Fibroblast of pulmonary artery (primary cell): ENCODE results near the gene ORM2.
"Not testable (repeated sequence)": the region's sequence is repeated elsewhere in the genome, so short reads cannot be mapped to it uniquely, and the experiment has no call there.

Source experiments
- DNase-seq: peaks from one replicate; pipeline ENCODE4 v3.0.0-alpha.2; 2010; ENCODE audit warnings: low read depth
- H3K4me3 ChIP-seq: replicated peaks from 2 replicates; pipeline ENCODE4 v1.5.1; 2011; ENCODE audit warnings: low read depth, mild to moderate bottlenecking, control low read depth, low read length, moderate library complexity
- TF ChIP-seq, protein P1 (sequence below): IDR thresholded peaks from 2 replicates; pipeline ENCODE4 v1.5.1; 2011; ENCODE audit warnings: mild to moderate bottlenecking, control low read depth, low read length, inconsistent platforms; ENCODE audit errors: missing control alignments

Gene ORM2

GRCh38 chr9:114329625-114330022, at the start of gene ORM2:
Gene ORM2 (plus strand): TSS chr9:114329869. CDS start chr9:114329905, 36 bp downstream.
- not testable (repeated sequence) for DNase-seq, H3K4me3 ChIP-seq

- H3K4me3 ChIP-seq: no peak overlapping the region
- no peak for DNase-seq
- TF ChIP-seq, protein P1, sequence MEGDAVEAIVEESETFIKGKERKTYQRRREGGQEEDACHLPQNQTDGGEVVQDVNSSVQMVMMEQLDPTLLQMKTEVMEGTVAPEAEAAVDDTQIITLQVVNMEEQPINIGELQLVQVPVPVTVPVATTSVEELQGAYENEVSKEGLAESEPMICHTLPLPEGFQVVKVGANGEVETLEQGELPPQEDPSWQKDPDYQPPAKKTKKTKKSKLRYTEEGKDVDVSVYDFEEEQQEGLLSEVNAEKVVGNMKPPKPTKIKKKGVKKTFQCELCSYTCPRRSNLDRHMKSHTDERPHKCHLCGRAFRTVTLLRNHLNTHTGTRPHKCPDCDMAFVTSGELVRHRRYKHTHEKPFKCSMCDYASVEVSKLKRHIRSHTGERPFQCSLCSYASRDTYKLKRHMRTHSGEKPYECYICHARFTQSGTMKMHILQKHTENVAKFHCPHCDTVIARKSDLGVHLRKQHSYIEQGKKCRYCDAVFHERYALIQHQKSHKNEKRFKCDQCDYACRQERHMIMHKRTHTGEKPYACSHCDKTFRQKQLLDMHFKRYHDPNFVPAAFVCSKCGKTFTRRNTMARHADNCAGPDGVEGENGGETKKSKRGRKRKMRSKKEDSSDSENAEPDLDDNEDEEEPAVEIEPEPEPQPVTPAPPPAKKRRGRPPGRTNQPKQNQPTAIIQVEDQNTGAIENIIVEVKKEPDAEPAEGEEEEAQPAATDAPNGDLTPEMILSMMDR: no peak
These were observed 48.8 kb upstream of the ORM2 start for GRCh38 chr9:114280636-114281472.

- TF ChIP-seq, protein P1: no peak
- peak; percentile 31 for DNase-seq
- no peak overlapping the region for H3K4me3 ChIP-seq
These were observed 48.1 kb upstream of the ORM2 start for GRCh38 chr9:114281473-114282103.

DNA sequence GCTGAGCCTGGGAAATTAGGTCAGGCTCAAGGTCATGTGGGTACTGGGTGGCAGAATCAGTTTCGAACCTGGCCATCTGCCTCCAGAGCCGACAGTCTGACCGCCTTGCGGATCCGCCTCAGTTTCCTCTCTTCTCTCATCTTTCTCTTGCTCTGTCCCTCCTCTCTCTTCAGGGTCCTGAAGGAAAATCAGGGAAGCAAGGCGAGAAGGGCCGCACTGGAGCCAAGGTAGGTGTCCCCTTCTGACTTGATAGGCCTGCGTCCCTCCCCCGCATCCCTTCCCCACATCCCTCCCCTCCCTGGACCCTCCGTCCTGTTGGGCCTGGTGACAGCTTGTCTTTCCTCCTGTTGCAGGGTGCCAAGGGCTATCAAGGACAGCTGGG, 47.6 kb upstream of the ORM2 start:
- no peak overlapping the region for H3K4me3 ChIP-seq
- DNase-seq: no peak
- TF ChIP-seq, protein P1: no peak

DNA sequence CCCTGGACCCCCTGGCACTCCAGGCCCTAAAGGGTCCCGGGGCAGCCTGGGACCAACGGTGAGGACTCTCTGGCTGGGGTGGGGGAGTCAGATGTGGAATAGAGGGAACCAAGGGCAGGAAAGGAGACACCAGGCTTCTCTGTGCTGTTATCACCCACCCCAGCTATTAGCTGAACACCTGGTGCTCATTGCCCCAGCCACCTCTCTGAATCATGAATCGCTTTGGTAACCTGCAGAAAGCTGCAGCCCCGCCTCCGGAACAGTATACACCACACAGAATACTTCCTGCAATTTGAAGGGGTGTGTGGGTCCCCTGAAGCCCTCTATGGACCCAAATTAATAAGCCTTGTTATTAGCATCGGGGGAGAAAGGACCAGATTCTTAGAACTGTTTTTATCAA, 47.2 kb upstream of the ORM2 start:
- TF ChIP-seq, protein P1: no peak
- DNase-seq: no peak
- no peak overlapping the region for H3K4me3 ChIP-seq

GRCh38 chr9:114282926-114283325, 46.7 kb upstream of the ORM2 start:
- TF ChIP-seq, protein P1: no peak
- DNase-seq: peak; percentile 68
- H3K4me3 ChIP-seq: no peak overlapping the region

DNA sequence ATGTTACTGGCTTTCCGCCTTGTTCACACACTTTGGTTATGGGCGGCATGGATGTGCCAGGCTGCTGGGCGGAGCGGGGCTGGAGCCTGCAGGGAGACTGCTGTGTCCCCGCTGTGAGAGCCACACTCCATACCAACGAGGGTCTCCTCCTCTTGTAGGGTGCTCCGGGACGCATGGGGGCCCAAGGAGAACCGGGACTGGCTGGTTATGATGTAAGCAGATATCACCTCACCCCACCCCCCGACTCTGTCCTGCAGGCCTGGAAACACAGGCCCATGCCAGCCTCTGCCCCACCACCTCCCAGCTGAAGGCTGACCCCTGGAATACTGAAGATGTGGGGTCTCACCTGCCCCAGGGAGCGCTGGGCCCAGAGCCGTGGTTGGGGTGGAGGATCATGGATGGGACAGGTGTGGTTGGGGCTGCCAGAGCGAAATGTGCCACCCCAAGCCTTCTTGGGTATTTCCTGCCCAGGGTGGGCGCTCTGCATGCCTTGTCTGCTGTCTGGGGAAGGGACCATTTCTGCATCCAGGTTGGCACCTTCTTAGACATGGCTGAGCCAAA, 46.0 kb upstream of the ORM2 start:
- no peak overlapping the region for H3K4me3 ChIP-seq
- DNase-seq: no peak
- TF ChIP-seq, protein P1: no peak
